Mesenchymal stem cell (in vitro differentiated cells and primary cell): Measurements from ENCODE around the gene CHCHD2. TPM values are rescaled to one million over a fixed set of nuclear protein-coding genes. Genes with fewer than 3 reads are reported as not detected.
A peak's percentile ranks its signal among the peaks of the same experiment; 100 is the strongest.

Experiments used
- DNase-seq: peaks from one replicate; pipeline ENCODE4 v3.0.0-alpha.2; 2013
- H2AFZ ChIP-seq: one replicate; pipeline ENCODE4 v1.6.1; 2013; ENCODE audit warnings: low read depth, mild to moderate bottlenecking, control low read depth, inconsistent platforms, low read length, moderate library complexity
- H2AK5ac ChIP-seq: 2 replicates; pipeline ENCODE4 v1.6.1; 2013; ENCODE audit warnings: low read length, moderate library complexity, mild to moderate bottlenecking, inconsistent platforms; ENCODE audit not compliant: severe bottlenecking
- H2BK120ac ChIP-seq: one replicate; pipeline ENCODE4 v1.6.1; 2013; ENCODE audit warnings: low read depth, mild to moderate bottlenecking, inconsistent platforms, low read length, moderate library complexity
- H2BK12ac ChIP-seq, 2 experiments: one replicate each; pipeline ENCODE4 v1.6.1; 2013; ENCODE audit warnings: inconsistent platforms in 2 of 2, low read length in 2 of 2, mild to moderate bottlenecking in 2 of 2, moderate library complexity in 2 of 2, control low read depth in 1 of 2
- H2BK15ac ChIP-seq: one replicate; pipeline ENCODE4 v1.6.1; 2013; ENCODE audit warnings: mild to moderate bottlenecking, low read depth, inconsistent platforms; ENCODE audit not compliant: poor library complexity, severe bottlenecking
- H2BK5ac ChIP-seq: 2 replicates; pipeline ENCODE4 v1.6.1; 2013; ENCODE audit warnings: low read depth, mild to moderate bottlenecking, low read length, control low read depth, inconsistent platforms; ENCODE audit not compliant: poor library complexity, severe bottlenecking
- H3K14ac ChIP-seq, 2 experiments: one replicate each; pipeline ENCODE4 v1.6.1; 2013; ENCODE audit warnings: inconsistent platforms in 2 of 2, low read length in 2 of 2, control low read depth in 1 of 2, mild to moderate bottlenecking in 1 of 2, moderate library complexity in 1 of 2
- H3K18ac ChIP-seq, 2 experiments: one replicate each; pipeline ENCODE4 v1.6.1; 2013; ENCODE audit warnings: inconsistent platforms in 2 of 2, low read length in 2 of 2, control low read depth in 1 of 2, low read depth in 1 of 2, mild to moderate bottlenecking in 1 of 2
- H3K23ac ChIP-seq, 2 experiments: one replicate each; pipeline ENCODE4 v1.6.1; 2013; ENCODE audit warnings: inconsistent platforms in 2 of 2, low read length in 2 of 2, mild to moderate bottlenecking in 2 of 2, moderate library complexity in 2 of 2, control low read depth in 1 of 2
- H3K27ac ChIP-seq: 2 replicates; pipeline ENCODE4 v1.5.1; 2013; ENCODE audit warnings: mild to moderate bottlenecking, moderate library complexity, low read length, control low read depth, inconsistent platforms; ENCODE audit not compliant: poor library complexity, severe bottlenecking
- H3K27me3 ChIP-seq, 2 experiments: 2 replicates each; pipeline versions ENCODE4 v1.6.1 to v1.7.0; 2013; ENCODE audit warnings: low read length in 2 of 2, mild to moderate bottlenecking in 2 of 2, moderate library complexity in 2 of 2, control low read depth in 1 of 2, inconsistent platforms in 1 of 2; ENCODE audit not compliant: control insufficient read depth in 1 of 2, insufficient read depth in 1 of 2
- H3K36me3 ChIP-seq, 2 experiments: 2 replicates each; pipeline versions ENCODE4 v1.6.1 to v1.7.0; 2013; ENCODE audit warnings: low read length in 2 of 2, control low read depth in 1 of 2, inconsistent platforms in 1 of 2, low read depth in 1 of 2, mild to moderate bottlenecking in 1 of 2; ENCODE audit not compliant: insufficient read depth in 2 of 2, control insufficient read depth in 1 of 2
- H3K4ac ChIP-seq, 2 experiments: one replicate each; pipeline ENCODE4 v1.6.1; 2013; ENCODE audit warnings: inconsistent platforms in 2 of 2, low read length in 2 of 2, mild to moderate bottlenecking in 2 of 2, moderate library complexity in 2 of 2, control low read depth in 1 of 2, low read depth in 1 of 2
- H3K4me1 ChIP-seq: 2 replicates; pipeline ENCODE4 v1.6.1; 2013; ENCODE audit warnings: low read depth, low read length, control low read depth; ENCODE audit not compliant: control insufficient read depth, insufficient read depth
- H3K4me2 ChIP-seq: 2 replicates; pipeline ENCODE4 v1.6.1; 2013; ENCODE audit warnings: low read length, mild to moderate bottlenecking, inconsistent platforms; ENCODE audit not compliant: poor library complexity, severe bottlenecking
- H3K4me3 ChIP-seq, 2 experiments: 2 replicates each; pipeline versions ENCODE4 v1.5.1 to v1.7.0; 2013; ENCODE audit warnings: low read length in 2 of 2, mild to moderate bottlenecking in 2 of 2, control low read depth in 1 of 2, low read depth in 1 of 2; ENCODE audit not compliant: insufficient read depth in 1 of 2
- H3K79me1 ChIP-seq: replicated peaks from 2 replicates; pipeline ENCODE4 v1.6.1; 2013; ENCODE audit warnings: mild to moderate bottlenecking, control low read depth, low read length, inconsistent platforms; ENCODE audit not compliant: poor library complexity, severe bottlenecking
- H3K9ac ChIP-seq: 2 replicates; pipeline ENCODE4 v1.7.0; 2013; ENCODE audit warnings: mild to moderate bottlenecking, low read length, moderate library complexity
- H3K9me3 ChIP-seq: 2 replicates; pipeline ENCODE4 v1.7.0; 2013; ENCODE audit warnings: mild to moderate bottlenecking, low read length; ENCODE audit not compliant: control insufficient read depth
- H4K8ac ChIP-seq: one replicate; pipeline ENCODE4 v1.6.1; 2013; ENCODE audit warnings: inconsistent platforms, mild to moderate bottlenecking, low read length, moderate library complexity
- H4K91ac ChIP-seq: one replicate; pipeline ENCODE4 v1.6.1; 2013; ENCODE audit warnings: mild to moderate bottlenecking, low read length, inconsistent platforms
- WGBS: methylation state at CpG from one replicate; pipeline ENCODE4 v1.1.7; 2013; ENCODE audit warnings: mixed read lengths; 5-methylcytosine and 5-hydroxymethylcytosine counted together
- small RNA-seq: library from polyadenylated mRNA; stranded (forward); fragments of <200 nt; extraction: miRNeasy Mini kit (QIAGEN cat#:217004); gene quantifications from one replicate; pipeline ENCODE3, GENCODE V24; 2013; ENCODE audit warnings: low read depth

CHCHD2 gene

DNA sequence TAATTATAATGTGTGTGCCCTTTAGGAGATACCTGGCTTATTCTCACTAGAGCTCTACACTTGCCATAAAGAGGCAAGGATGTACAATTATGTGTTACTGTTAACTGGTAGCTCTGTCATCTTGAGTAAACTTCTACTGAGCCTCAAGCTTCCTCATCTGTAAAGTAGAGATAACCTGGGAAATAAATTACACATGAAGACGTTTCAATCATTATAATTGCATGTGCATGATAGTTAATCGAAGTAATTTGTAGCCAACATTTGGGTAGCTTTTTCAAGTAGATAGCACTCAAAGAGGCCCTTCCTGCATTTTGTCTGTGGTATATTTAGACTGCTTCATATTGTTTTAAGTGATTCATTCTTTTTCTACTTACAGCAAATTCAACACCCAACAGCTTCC is 52.3 kb downstream of the CHCHD2 start:
- Histone ChIP-seq H3K14ac (no peak overlapping the region), H3K9ac (peak overlapping the region; percentile 100), H2AFZ (no peak overlapping the region), H2BK15ac (no peak overlapping the region), H3K4me1 (peaks cover 14% of the 10 kb centered on the region), H2BK120ac (no peak overlapping the region), H3K4ac (no peak overlapping the region), H3K9me3 (no peaks in the 10 kb centered on the region), H3K18ac (no peak overlapping the region), H3K36me3 (peaks cover 15 to 63% of the 10 kb centered on the region in 2 experiments), H2BK5ac (no peak overlapping the region), H3K27me3 (no peaks in the 10 kb centered on the region), H3K23ac (no peak overlapping the region), H4K8ac (no peak overlapping the region), H4K91ac (no peak overlapping the region), H2BK12ac (no peak overlapping the region), H3K4me3 (no peak overlapping the region), H3K27ac (no peak overlapping the region), H2AK5ac (no peak overlapping the region), H3K79me1 (peaks cover 2% of the 10 kb centered on the region), H3K4me2 (no peak overlapping the region)
- WGBS: 100% methylated on average over 1 of the region's 2 CpGs
- DNase-seq: no peak

DNA sequence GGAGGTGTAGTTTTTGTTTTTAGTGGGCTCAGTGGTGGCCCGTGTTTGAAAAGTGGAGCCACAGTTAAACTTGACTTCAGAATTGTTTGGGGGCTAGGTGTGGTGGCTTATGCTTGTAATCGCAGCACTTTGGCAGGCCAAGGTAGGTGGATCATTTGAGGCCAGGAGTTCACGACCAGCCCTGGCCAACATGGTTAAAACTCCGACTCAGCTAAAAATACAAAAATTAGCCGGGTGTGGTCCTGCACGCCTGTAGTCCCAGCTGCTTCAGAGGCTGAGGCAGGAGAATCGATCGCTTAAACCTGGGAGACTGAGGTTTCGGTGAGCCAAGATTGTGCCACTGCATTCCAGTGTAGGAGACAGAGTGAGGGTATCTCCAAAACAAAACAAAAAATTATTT is 52.9 kb downstream of the CHCHD2 start:
- Histone ChIP-seq H3K9me3 (no peaks in the 10 kb centered on the region), H3K27me3 (no peaks in the 10 kb centered on the region), H2AK5ac (peak overlapping the region; percentile 2), H2BK5ac (no peak overlapping the region), H3K14ac (no peak overlapping the region), H2BK120ac (no peak overlapping the region), H3K36me3 (peaks cover 13 to 57% of the 10 kb centered on the region in 2 experiments), H3K9ac (peak overlapping the region; percentile 100), H3K4me1 (peaks cover 16% of the 10 kb centered on the region), H4K8ac (peak overlapping the region; percentile 49), H2BK12ac (no peak overlapping the region), H3K79me1 (peaks cover 2% of the 10 kb centered on the region), H3K4me3 (peak overlapping the region in 1 of 2 experiments; percentile 98), H4K91ac (no peak overlapping the region), H3K4ac (peak overlapping the region in 1 of 2 experiments; percentile 28), H3K4me2 (peak overlapping the region; percentile 40), H2BK15ac (no peak overlapping the region), H3K23ac (no peak overlapping the region), H3K27ac (no peak overlapping the region), H3K18ac (no peak overlapping the region), H2AFZ (no peak overlapping the region)
- no peak for DNase-seq
- WGBS: 93% methylated on average over 9 of the region's 9 CpGs

Small RNAs within 50 kb of the gene (small RNA-seq; reads per million reads assigned to genes)
- gene SNORA15: not detected
- gene SNORA22B: not detected
